ENCODE results near the gene IGSF11. TPM values are rescaled to one million over a fixed set of nuclear protein-coding genes. Genes with fewer than 3 reads are reported as not detected.
A peak's percentile ranks its signal among the peaks of the same experiment; 100 is the strongest.

IGSF11 gene
- total and polyA plus RNA-seq, 9 of the 15 experiments (the other 6 are each of a cell fraction or from before 2014, with no cell fraction given): 1.2 to 2.8 (median 1.7) TPM

- TF ChIP-seq NR2C1 (IDR thresholded peaks at IDR 0.05) (no peak), NR2C1 (tag; IDR thresholded peaks at IDR 0.05) (no peak), SMC3 (conservative IDR thresholded peaks at IDR 0.05; ENCODE audit: insufficient read depth, low read depth, low read length) (no peak), ZBTB7A (IDR thresholded peaks at IDR 0.05; ENCODE audit: borderline replicate concordance, control insufficient read depth, low read depth, low read length) (no peak), HNRNPK (IDR thresholded peaks at IDR 0.05; ENCODE audit: low read depth, low read length, poor library complexity, severe bottlenecking) (no peak), NKRF (IDR thresholded peaks at IDR 0.05; ENCODE audit: borderline replicate concordance) (no peak), FOXK2 (conservative IDR thresholded peaks at IDR 0.05 in 1 of 2, IDR thresholded peaks at IDR 0.05 in 1 of 2; ENCODE audit: low read depth in 2 of 2) (peak; percentile 76 to 89), EWSR1 (IDR thresholded peaks at IDR 0.05; ENCODE audit: borderline replicate concordance, low read depth, partially characterized antibody) (no peak), GTF3C2 (IDR thresholded peaks at IDR 0.05; ENCODE audit: borderline replicate concordance, extremely low read depth, insufficient read length) (no peak), ATF4 (CRISPR knock-in tag; IDR thresholded peaks at IDR 0.05) (no peak), CTBP1 (IDR thresholded peaks at IDR 0.05; ENCODE audit: borderline replicate concordance) (no peak), CREB3L1 (IDR thresholded peaks at IDR 0.05; ENCODE audit: borderline replicate concordance, low read depth) (no peak), E2F6 (IDR thresholded peaks at IDR 0.05; ENCODE audit: borderline replicate concordance in 1 of 2, extremely low read depth in 1 of 2, insufficient read depth in 1 of 2, insufficient read length in 1 of 2, low read depth in 1 of 2, low read length in 1 of 2, poor library complexity in 1 of 2, severe bottlenecking in 1 of 2) (no peak), PHB2 (IDR thresholded peaks at IDR 0.05; ENCODE audit: low read depth) (no peak), RB1 (IDR thresholded peaks at IDR 0.05; ENCODE audit: low read depth) (no peak), RBM22 (IDR thresholded peaks at IDR 0.05; ENCODE audit: low read depth, low read length, poor library complexity, severe bottlenecking) (no peak), ZNF57 (CRISPR knock-in tag; IDR thresholded peaks at IDR 0.05) (no peak), ZKSCAN3 (CRISPR knock-in tag; IDR thresholded peaks at IDR 0.05) (no peak)
These were observed 96.3 kb downstream of the IGSF11 start (continued) for GRCh38 chr3:118938183-118938961.
